Liver (tissue), 9 donors: ENCODE measurements around the gene CACNA1B. TPM values are rescaled to one million over a fixed set of nuclear protein-coding genes. Genes with fewer than 3 reads are reported as not detected.

Source experiments
- DNase-seq: peaks from one replicate; pipeline ENCODE4 v3.0.0-alpha.2; 2017; ENCODE audit warnings: low spot score
- H3K27ac ChIP-seq, 2 donors: one replicate each; pipeline ENCODE4 v1.7.0; 2013; ENCODE audit warnings: inconsistent platforms in 2 of 2, low read length in 2 of 2, control low read depth in 1 of 2, low read depth in 1 of 2, mild to moderate bottlenecking in 1 of 2
- H3K27me3 ChIP-seq, 4 donors: one replicate each; pipeline versions ENCODE4 v1.6.1 to v1.7.0; 2013; ENCODE audit warnings: low read length in 3 of 4, inconsistent platforms in 1 of 4, mild to moderate bottlenecking in 1 of 4, moderate library complexity in 1 of 4; ENCODE audit not compliant: control insufficient read depth in 4 of 4, insufficient read depth in 4 of 4
- H3K36me3 ChIP-seq, 4 donors: one replicate each; pipeline versions ENCODE4 v1.6.1 to v1.7.0; 2013; ENCODE audit warnings: low read length in 3 of 4, mild to moderate bottlenecking in 3 of 4, low read depth in 1 of 4, moderate library complexity in 1 of 4; ENCODE audit not compliant: control insufficient read depth in 4 of 4, insufficient read depth in 3 of 4
- H3K4me1 ChIP-seq, 4 donors: one replicate each; pipeline versions ENCODE4 v1.6.1 to v1.7.0; 2013; ENCODE audit warnings: low read length in 3 of 4, mild to moderate bottlenecking in 3 of 4, moderate library complexity in 1 of 4; ENCODE audit not compliant: control insufficient read depth in 4 of 4, insufficient read depth in 4 of 4
- H3K4me3 ChIP-seq, 3 donors: one replicate each; pipeline versions ENCODE4 v1.6.1 to v1.7.0; 2013; ENCODE audit warnings: low read length in 3 of 3, control low read depth in 1 of 3, low read depth in 1 of 3, mild to moderate bottlenecking in 1 of 3
- H3K9ac ChIP-seq, 2 donors: one replicate each; pipeline ENCODE4 v1.7.0; 2013; ENCODE audit warnings: low read length in 2 of 2, mild to moderate bottlenecking in 2 of 2, moderate library complexity in 2 of 2, control low read depth in 1 of 2, low read depth in 1 of 2
- H3K9me3 ChIP-seq, 4 donors: one replicate each; pipeline versions ENCODE4 v1.6.1 to v1.7.0; 2013; ENCODE audit warnings: low read length in 3 of 4; ENCODE audit not compliant: control insufficient read depth in 4 of 4
- ATF3 ChIP-seq: IDR thresholded peaks from 2 replicates; pipeline ENCODE4 v1.6.1; 2016; ENCODE audit warnings: antibody characterized with exemption
- CTCF ChIP-seq: fragments of 150-350 bp; IDR thresholded peaks from 2 replicates; pipeline ENCODE4 v1.5.1; 2017; ENCODE audit warnings: improper control_type of control experiment, low read depth, low read length; ENCODE audit not compliant: missing input control
- EGR1 ChIP-seq, 2 donors: IDR thresholded peaks; 2 replicates each; pipeline ENCODE4 v1.6.1; 2016 to 2018; ENCODE audit warnings: antibody characterized with exemption in 2 of 2, low read depth in 2 of 2
- FOXA1 ChIP-seq: IDR thresholded peaks from 2 replicates; pipeline ENCODE4 v1.6.1; 2016; ENCODE audit warnings: antibody characterized with exemption
- FOXA2 ChIP-seq: IDR thresholded peaks from 2 replicates; pipeline ENCODE4 v1.6.1; 2016; ENCODE audit warnings: antibody characterized with exemption
- GABPA ChIP-seq, 2 donors: IDR thresholded peaks in 1 of 2; conservative IDR thresholded peaks in 1 of 2; 2 replicates each; pipeline ENCODE4 v1.6.1; 2016; ENCODE audit warnings: antibody characterized with exemption in 2 of 2, mild to moderate bottlenecking in 1 of 2, moderate library complexity in 1 of 2
- HNF4A ChIP-seq, 2 donors: conservative IDR thresholded peaks; 2 replicates each; pipeline ENCODE4 v1.6.1; 2016; ENCODE audit warnings: antibody characterized with exemption in 2 of 2, mild to moderate bottlenecking in 2 of 2
- HNF4G ChIP-seq: IDR thresholded peaks from 2 replicates; pipeline ENCODE4 v1.6.1; 2016; ENCODE audit warnings: antibody characterized with exemption
- JUND ChIP-seq, 2 donors: IDR thresholded peaks; 2 replicates each; pipeline ENCODE4 v1.6.1; 2016; ENCODE audit warnings: antibody characterized with exemption in 2 of 2
- MAX ChIP-seq: IDR thresholded peaks from 2 replicates; pipeline ENCODE4 v1.6.1; 2016; ENCODE audit warnings: antibody characterized with exemption
- NR2F2 ChIP-seq: IDR thresholded peaks from 2 replicates; pipeline ENCODE4 v1.6.1; 2016; ENCODE audit warnings: antibody characterized with exemption
- RAD21 ChIP-seq, 2 donors: IDR thresholded peaks; 2 replicates each; pipeline ENCODE4 v1.6.1; 2016; ENCODE audit warnings: antibody characterized with exemption in 2 of 2, mild to moderate bottlenecking in 2 of 2
- REST ChIP-seq: IDR thresholded peaks from 2 replicates; pipeline ENCODE4 v1.6.1; 2016; ENCODE audit warnings: antibody characterized with exemption, mild to moderate bottlenecking
- RXRA ChIP-seq, 2 donors: IDR thresholded peaks; 2 replicates each; pipeline ENCODE4 v1.6.1; 2017 to 2018; ENCODE audit warnings: antibody characterized with exemption in 2 of 2, mild to moderate bottlenecking in 1 of 2
- SP1 ChIP-seq: IDR thresholded peaks from 2 replicates; pipeline ENCODE4 v1.6.1; 2018; ENCODE audit warnings: antibody characterized with exemption, mild to moderate bottlenecking
- TAF1 ChIP-seq: conservative IDR thresholded peaks from 2 replicates; pipeline ENCODE4 v1.6.1; 2016; ENCODE audit warnings: antibody characterized with exemption, mild to moderate bottlenecking
- YY1 ChIP-seq: IDR thresholded peaks from 2 replicates; pipeline ENCODE4 v1.6.1; 2016; ENCODE audit warnings: antibody characterized with exemption, mild to moderate bottlenecking
- ZBTB33 ChIP-seq: IDR thresholded peaks from 2 replicates; pipeline ENCODE4 v1.6.1; 2016; ENCODE audit warnings: antibody characterized with exemption
- WGBS: extraction: QIAGEN DNeasy Blood & Tissue Kit; methylation state at CpG from one replicate; pipeline ENCODE4 v1.1.7; 2013; 5-methylcytosine and 5-hydroxymethylcytosine counted together
- polyA plus RNA-seq, 2 donors: library from polyadenylated mRNA; stranded (reverse) in 1 of 2; unstranded in 1 of 2; fragments of 200-250 nt in 1 of 2; fragments of >200 nt in 1 of 2; fragmentation: Nextera tagmentation in 1 of 2; extraction: Ambion mirVana in 1 of 2; gene quantifications; one replicate each; pipeline versions ENCODE4 v1.2.1 to v1.2.3, GENCODE V29; 2013 to 2015
- total RNA-seq, 2 donors: library from RNA; depleted of rRNA; stranded (reverse); fragments of >200 nt; gene quantifications; one replicate each; pipeline ENCODE4 v1.2.3, GENCODE V29; 2014
- donor health status: healthy.
- donor health status: healthy.
- donor health status: healthy.
- donor health status: healthy.
- donor health status: healthy.

CACNA1B gene
- total and polyA plus RNA-seq, 4 donors, result under 0.01 to 0.05 TPM; not detected in 2

- Histone ChIP-seq H3K4me1 (no peaks in the 10 kb centered on the region), H3K27me3 (no peaks in the 10 kb centered on the region), H3K4me3 (no peak overlapping the region), H3K9ac (no peak overlapping the region), H3K9me3 (no peaks in the 10 kb centered on the region), H3K36me3 (no peaks in the 10 kb centered on the region), H3K27ac (no peak overlapping the region)
- 87% methylated on average over 36 of the region's 36 CpGs for WGBS
- DNase-seq, result no peak
- TF ChIP-seq NR2F2 (no peak), CTCF (no peak), ZBTB33 (no peak), SP1 (no peak), HNF4A (conservative IDR thresholded peaks at IDR 0.05) (no peak), FOXA1 (no peak), EGR1 (IDR thresholded peaks at IDR 0.05; ENCODE audit: low read depth in 2 of 2) (no peak), TAF1 (no peak), JUND (IDR thresholded peaks at IDR 0.05) (no peak), RXRA (IDR thresholded peaks at IDR 0.05) (no peak), ATF3 (no peak), HNF4G (no peak), GABPA (IDR thresholded peaks at IDR 0.05 in 1 of 2, conservative IDR thresholded peaks at IDR 0.05 in 1 of 2) (no peak), MAX (no peak), YY1 (no peak), FOXA2 (no peak), REST (no peak), RAD21 (IDR thresholded peaks at IDR 0.05) (no peak)
These were observed 82.2 kb downstream of the CACNA1B start for GRCh38 chr9:137959641-137960411.
